Activated CD4-positive, alpha-beta T cell treated with anti-CD3 and anti-CD28 coated beads, Interleukin-2, Interleukin-6, amounts not matched to agents 100 ng/mL and 50 ng/mL, durations not matched to agents 16 hours and 8 hours (primary cell): Measurements from ENCODE around the gene KSR1.
A peak's percentile ranks its signal among the peaks of the same experiment; 100 is the strongest.
"Not testable (repeated sequence)": the region's sequence is repeated elsewhere in the genome, so short reads cannot be mapped to it uniquely, and the experiment has no call there.

Experiments used
- DNase-seq: peaks from one replicate; pipeline ENCODE4 v3.0.0-alpha.2; 2020

The KSR1 gene

GRCh38 chr17:27455914-27456680 lies at the start of gene KSR1:
KSR1 (plus strand) TSS chr17:27456448; CDS start chr17:27456644, 196 bp downstream.
- peak; percentile 88 for DNase-seq

GRCh38 chr17:27407916-27408864 lies 48.1 kb upstream of the KSR1 start:
- no peak for DNase-seq

GRCh38 chr17:27408891-27409290 lies 47.4 kb upstream of the KSR1 start:
- DNase-seq, result no peak

GRCh38 chr17:27412158-27412557 lies 44.1 kb upstream of the KSR1 start:
- not testable (repeated sequence) for DNase-seq

GRCh38 chr17:27413315-27413714 lies 42.9 kb upstream of the KSR1 start:
- DNase-seq, result no peak

GRCh38 chr17:27413792-27414191 lies 42.5 kb upstream of the KSR1 start:
- DNase-seq, result no peak

- DNase-seq, result no peak
Observed at GRCh38 chr17:27414271-27414670, 42.0 kb upstream of the KSR1 start.

GRCh38 chr17:27414694-27415093 lies 41.6 kb upstream of the KSR1 start:
- no peak for DNase-seq

- DNase-seq, result no peak
Observed at GRCh38 chr17:27415120-27415795, 41.0 kb upstream of the KSR1 start.

- no peak for DNase-seq
Observed at GRCh38 chr17:27417596-27418365, 38.5 kb upstream of the KSR1 start.

- no peak for DNase-seq
Observed at GRCh38 chr17:27418366-27418615, 38.0 kb upstream of the KSR1 start.

GRCh38 chr17:27419156-27419555 lies 37.1 kb upstream of the KSR1 start:
- DNase-seq, result no peak

- DNase-seq, result no peak
Observed at GRCh38 chr17:27420211-27420950, 35.9 kb upstream of the KSR1 start.

- no peak for DNase-seq
Observed at GRCh38 chr17:27421111-27421510, 35.1 kb upstream of the KSR1 start.

- not testable (repeated sequence) for DNase-seq
Observed at GRCh38 chr17:27421626-27422025, 34.6 kb upstream of the KSR1 start.

- DNase-seq, result no peak
Observed at GRCh38 chr17:27422601-27423000, 33.6 kb upstream of the KSR1 start.

- DNase-seq, result no peak
Observed at GRCh38 chr17:27423651-27424050, 32.6 kb upstream of the KSR1 start.

- no peak for DNase-seq
Observed at GRCh38 chr17:27424516-27424915, 31.7 kb upstream of the KSR1 start.

GRCh38 chr17:27424941-27425340 lies 31.3 kb upstream of the KSR1 start:
- no peak for DNase-seq

GRCh38 chr17:27425571-27425970 lies 30.7 kb upstream of the KSR1 start:
- DNase-seq, result not testable (repeated sequence)

GRCh38 chr17:27425991-27426390 lies 30.3 kb upstream of the KSR1 start:
- no peak for DNase-seq

- DNase-seq, result not testable (repeated sequence)
Observed at GRCh38 chr17:27426471-27426870, 29.8 kb upstream of the KSR1 start.
